Stimulated activated CD8-positive, alpha-beta memory T cell treated with anti-CD3 and anti-CD28 coated beads, Interleukin-4, amount 100 ng/mL, for 1 hour (primary cell): ENCODE measurements around the gene TBC1D28.
"Not testable (repeated sequence)": the region's sequence is repeated elsewhere in the genome, so short reads cannot be mapped to it uniquely, and the experiment has no call there.

Source experiments
- DNase-seq, 2 donors: peaks; one replicate each; pipeline ENCODE4 v3.0.0-alpha.2; 2020; ENCODE audit warnings: low read depth in 2 of 2, low spot score in 1 of 2

The TBC1D28 gene

DNA sequence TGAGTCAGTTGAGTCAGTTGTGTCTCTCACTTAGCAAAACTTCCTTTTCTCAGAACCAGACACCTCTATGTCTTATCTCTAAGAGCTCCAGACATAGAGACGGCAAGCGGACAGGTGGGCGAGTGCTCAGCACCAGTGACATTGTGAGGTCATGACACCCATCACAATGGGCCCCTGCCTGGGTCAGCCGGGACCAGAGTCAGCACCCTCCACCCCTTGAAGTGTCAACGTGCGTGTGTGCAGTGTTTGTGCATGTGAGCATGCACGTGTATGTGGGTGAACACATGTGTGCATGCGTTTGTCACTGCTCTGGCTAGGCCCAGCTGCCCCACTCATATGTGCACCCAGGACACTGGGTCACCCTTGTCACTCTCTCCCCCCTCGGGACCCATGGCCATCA is at the start of gene TBC1D28:
TSS of gene TBC1D28 (minus strand) at position 101 of the 400 bp plus-strand sequence. CDS start 3,039 bp downstream, outside the sequence.
- DNase-seq: not testable (repeated sequence)

DNA sequence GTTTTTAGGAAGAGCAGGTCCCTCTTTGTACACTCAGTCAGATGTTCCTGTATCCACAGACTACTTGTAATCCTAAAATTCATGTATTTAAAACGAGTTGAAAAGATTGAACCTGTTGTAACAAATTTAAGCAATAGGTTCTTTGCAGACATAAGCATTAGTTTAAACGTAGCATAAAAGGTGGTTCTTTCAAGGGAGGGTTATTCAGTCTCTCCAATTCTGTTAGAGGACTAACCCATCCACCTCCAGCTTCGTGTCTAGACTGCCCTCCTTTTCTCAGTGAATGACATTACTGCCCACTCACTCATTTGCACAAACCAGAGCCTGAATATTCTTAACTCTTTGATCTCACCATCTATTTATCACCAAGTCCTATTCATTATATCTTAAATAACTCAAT is 38.5 kb upstream of the TBC1D28 start:
- DNase-seq: not testable (repeated sequence)

- DNase-seq: peak; percentile 21 to 37
These were observed 37.8 kb upstream of the TBC1D28 start, which contains the start of gene FOXO3B for GRCh38 chr17:18681767-18682571. TSS of gene FOXO3B (minus strand) at chr17:18682314. CDS start at chr17:18681651, 663 bp downstream.

- DNase-seq: not testable (repeated sequence)
These were observed 33.2 kb upstream of the TBC1D28 start for GRCh38 chr17:18677381-18677780.

GRCh38 chr17:18676928-18677327 is 32.7 kb upstream of the TBC1D28 start:
- not testable (repeated sequence) for DNase-seq

GRCh38 chr17:18672395-18673227 is 28.4 kb upstream of the TBC1D28 start:
- DNase-seq: not testable (repeated sequence)

DNA sequence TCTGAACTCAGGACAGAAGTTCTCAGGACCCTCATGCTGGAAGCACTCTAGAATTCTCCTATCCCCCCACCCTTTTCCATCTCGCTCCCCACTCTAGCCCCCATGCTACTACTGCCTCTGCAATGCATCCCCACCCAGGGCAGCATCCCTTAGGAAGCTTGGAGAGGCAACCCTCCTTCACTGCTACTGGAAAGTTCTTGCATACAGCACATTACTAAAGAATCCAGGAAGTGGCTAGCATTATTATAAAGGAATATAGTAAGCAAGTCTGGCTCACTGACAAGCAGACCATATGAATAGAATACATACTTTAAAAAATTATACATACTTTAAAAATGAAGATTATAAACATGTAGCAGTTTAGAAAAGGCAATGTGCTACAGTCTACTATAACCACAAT is 24.4 kb upstream of the TBC1D28 start:
- DNase-seq: not testable (repeated sequence)

GRCh38 chr17:18667535-18667934 is 23.3 kb upstream of the TBC1D28 start:
- DNase-seq: not testable (repeated sequence)

GRCh38 chr17:18666326-18666725 is 22.1 kb upstream of the TBC1D28 start:
- not testable (repeated sequence) for DNase-seq

DNA sequence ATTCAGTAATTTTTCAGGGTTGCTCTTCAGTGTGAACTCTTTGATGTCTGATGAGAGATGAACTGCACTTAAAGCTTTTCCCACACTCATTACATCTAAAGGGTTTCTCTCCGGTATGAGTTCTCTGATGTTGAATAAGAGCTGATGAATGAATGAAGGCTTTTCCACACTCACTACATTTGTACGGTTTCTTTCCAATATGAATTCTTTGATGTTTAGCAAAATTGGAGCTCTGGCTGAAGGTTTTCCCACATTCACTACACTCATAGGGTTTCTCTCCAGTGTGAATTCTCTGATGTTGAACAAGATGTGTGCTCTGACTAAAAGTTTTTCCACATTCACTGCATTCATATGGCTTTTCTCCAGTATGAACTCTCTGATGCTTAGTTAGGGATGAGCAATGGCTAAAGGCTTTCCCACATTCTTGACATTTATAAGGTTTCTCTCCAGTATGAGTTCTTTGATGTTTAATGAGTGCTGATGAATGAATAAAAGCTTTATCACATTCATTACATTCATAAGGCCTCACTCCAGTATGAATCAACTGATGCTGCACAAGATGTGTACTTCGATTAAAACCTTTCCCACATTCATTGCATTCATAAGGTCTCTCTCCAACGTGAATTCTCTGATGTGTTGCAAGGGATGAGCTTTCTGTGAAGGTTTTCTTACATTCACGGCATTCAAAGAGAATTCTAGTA is 17.9 kb upstream of the TBC1D28 start:
- DNase-seq: not testable (repeated sequence)

DNA sequence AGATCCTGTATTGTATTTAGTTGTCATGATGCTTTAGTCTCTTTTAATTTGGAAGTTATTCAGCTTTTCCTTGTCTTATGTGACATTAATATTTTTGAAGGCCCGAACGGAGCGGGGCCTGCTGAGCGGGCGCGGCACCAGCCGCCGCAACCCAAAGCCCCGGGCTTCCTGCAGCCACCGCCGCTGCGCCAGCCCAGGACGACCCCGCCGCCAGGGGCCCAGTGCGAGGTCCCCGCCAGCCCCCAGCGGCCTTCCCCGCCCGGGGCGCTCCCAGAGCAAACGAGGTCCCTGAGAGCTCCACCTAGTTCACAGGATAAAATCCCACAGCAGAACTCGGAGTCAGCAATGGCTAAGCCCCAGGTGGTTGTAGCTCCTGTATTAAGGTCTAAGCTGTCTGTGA is 5.9 kb upstream of the TBC1D28 start:
- not testable (repeated sequence) for DNase-seq

GRCh38 chr17:18643124-18643523 is 1.1 kb downstream of the TBC1D28 start:
- not testable (repeated sequence) for DNase-seq

DNA sequence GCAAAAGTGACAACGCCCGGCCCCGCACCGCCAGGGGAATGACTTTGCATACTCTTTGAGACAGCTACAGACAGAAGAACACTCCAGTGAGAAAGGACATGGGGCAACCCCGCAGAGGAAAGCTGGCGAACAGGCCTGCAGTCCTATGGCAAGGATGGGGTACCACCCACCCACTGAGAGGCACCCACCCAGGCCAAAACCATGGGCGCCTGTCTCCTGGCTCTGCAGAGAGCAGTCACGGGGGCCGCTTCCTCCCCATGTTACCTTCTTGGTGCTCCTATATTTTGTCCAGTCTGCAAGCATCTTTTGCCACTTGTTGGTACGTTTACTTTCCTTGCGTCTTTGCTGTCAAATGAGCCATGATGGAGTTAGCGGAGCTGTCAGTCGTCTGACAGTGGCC is 5.8 kb downstream of the TBC1D28 start:
- not testable (repeated sequence) for DNase-seq

- not testable (repeated sequence) for DNase-seq
These were observed 8.0 kb downstream of the TBC1D28 start for GRCh38 chr17:18636237-18636636.

GRCh38 chr17:18635773-18636172 is 8.4 kb downstream of the TBC1D28 start:
- DNase-seq: not testable (repeated sequence)

DNA sequence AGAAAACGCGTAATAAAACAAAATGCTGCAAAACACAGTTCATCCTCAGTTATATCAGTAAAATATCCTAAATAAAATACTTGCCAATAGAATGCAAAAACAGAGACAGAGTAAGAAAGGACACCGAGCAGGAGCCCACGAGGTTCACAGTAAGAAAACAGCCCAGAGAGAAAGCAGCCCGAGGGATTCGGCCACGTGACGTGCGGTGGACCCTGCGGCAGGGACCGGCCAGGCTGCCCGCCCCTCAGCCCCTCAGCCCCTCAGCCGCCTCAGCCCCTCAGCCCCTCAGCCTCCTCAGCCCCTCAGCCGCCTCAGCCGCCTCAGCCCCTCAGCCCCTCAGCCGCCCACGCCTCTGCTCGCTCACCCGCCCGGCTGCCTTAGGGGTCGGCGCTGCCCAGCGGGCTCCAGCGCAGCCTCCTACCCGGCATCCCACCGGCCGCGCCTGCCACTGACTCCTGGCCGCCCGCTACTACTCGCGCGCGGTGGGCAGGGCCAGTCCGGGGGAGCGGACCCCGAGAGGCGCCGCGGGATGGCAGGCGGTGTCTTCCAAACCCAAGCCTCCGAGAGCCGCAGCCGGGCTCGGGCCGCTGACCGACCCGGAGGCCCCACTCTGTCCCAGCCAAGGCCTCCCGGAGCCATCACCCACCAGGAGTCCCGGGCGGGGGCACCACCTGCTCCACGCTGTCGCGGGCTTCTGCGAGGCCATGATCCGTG is 9.5 kb downstream of the TBC1D28 start:
- DNase-seq: not testable (repeated sequence)

- DNase-seq: no peak
These were observed 17.9 kb downstream of the TBC1D28 start for GRCh38 chr17:18626152-18626870.

GRCh38 chr17:18625509-18626104 is 18.6 kb downstream of the TBC1D28 start:
- DNase-seq: peak; percentile 85 to 92

DNA sequence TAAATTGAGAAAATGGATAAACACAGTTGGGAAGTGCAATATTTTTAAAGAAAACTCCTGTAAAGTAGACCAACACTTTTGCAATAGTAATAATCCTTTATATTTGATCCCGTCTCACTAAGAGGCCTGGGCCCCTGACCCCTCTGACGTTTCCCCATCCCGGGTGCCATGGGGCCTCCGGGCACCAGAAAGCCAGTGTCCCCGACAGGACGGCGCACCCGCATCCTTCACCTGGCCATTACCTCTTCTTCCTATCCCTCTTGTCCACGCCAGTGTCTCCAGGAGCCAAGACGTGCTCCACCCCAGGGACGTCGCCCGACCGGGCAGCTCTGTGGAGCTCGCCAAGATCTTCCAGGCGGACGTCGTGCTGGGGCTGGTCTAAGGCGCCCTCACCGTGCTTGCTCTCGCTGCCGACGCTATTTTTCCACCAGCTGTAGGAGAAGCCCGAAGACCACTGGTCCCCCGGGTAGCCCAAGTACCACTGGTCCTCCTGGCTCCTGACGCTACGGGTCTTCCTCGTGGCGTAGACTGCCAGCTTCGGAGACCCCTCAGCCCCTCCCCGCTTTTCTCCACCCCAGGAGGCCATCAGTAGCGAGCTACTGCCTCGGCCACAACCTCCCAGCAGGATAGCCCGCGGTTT is 19.2 kb downstream of the TBC1D28 start:
- not testable (repeated sequence) for DNase-seq
